ENCODE results near the gene PCDHGC3. TPM values are rescaled to one million over a fixed set of nuclear protein-coding genes. Genes with fewer than 3 reads are reported as not detected.

The PCDHGC3 gene
- total RNA-seq, 2 experiments from 2014 or later = not detected

- Mint-ChIP-seq H3K4me1 (ENCODE audit: low read depth) (peaks cover 12% of the 10 kb centered on the region), H3K9me3 (no peaks in the 10 kb centered on the region), H3K27me3 (peaks cover 81% of the 10 kb centered on the region), H3K4me3 (no peak overlapping the region), H3K36me3 (no peaks in the 10 kb centered on the region), H3K27ac (no peak overlapping the region)
- ChIA-PET POLR2A (no interaction called here), CTCF (interaction anchor here (1.0 kb wide), 1 partner anchor 117 kb away, joined by 3 read pairs; the partner anchor contains the start of gene PCDHGB3)
- intact Hi-C loops (cut with micrococcal nuclease) = no loop called here
- DNase-seq = no peak
Measured at GRCh38 chr5:141487131-141487530, 11.4 kb downstream of the PCDHGC3 start.

GRCh38 chr5:141488591-141489561, 13.1 kb downstream of the PCDHGC3 start, which contains the start of gene PCDHGC5:
TSS of gene PCDHGC5 (plus strand) at chr5:141489081. CDS start at chr5:141489241, 160 bp downstream.
- ChIA-PET CTCF (no interaction called here), POLR2A (no interaction called here)
- H3K9me3 Mint-ChIP-seq = no peaks in the 10 kb centered on the region
- intact Hi-C loops (cut with micrococcal nuclease) = no loop called here
- peaks cover 17% of the 10 kb centered on the region for H3K4me1 Mint-ChIP-seq (ENCODE audit: low read depth)
- no peaks in the 10 kb centered on the region for H3K36me3 Mint-ChIP-seq
- no peak within 1 kb of the TSS for H3K4me3 Mint-ChIP-seq
- H3K27ac Mint-ChIP-seq = no peak within 1 kb of the TSS
- no peak for DNase-seq
- H3K27me3 Mint-ChIP-seq = peaks cover 78% of the 10 kb centered on the region

- Mint-ChIP-seq H3K27ac (no peak overlapping the region), H3K4me3 (no peak overlapping the region), H3K4me1 (ENCODE audit: low read depth) (peaks cover 14% of the 10 kb centered on the region), H3K36me3 (no peaks in the 10 kb centered on the region), H3K9me3 (no peaks in the 10 kb centered on the region), H3K27me3 (peaks cover 81% of the 10 kb centered on the region)
- ChIA-PET POLR2A (no interaction called here), CTCF (no interaction called here)
- DNase-seq = no peak
- intact Hi-C loops (cut with micrococcal nuclease) = no loop called here
Measured at GRCh38 chr5:141489841-141490240, 14.1 kb downstream of the PCDHGC3 start.

- Mint-ChIP-seq H3K9me3 (no peaks in the 10 kb centered on the region), H3K4me1 (ENCODE audit: low read depth) (peaks cover 10% of the 10 kb centered on the region), H3K27ac (no peak overlapping the region), H3K27me3 (peaks cover 78% of the 10 kb centered on the region), H3K36me3 (no peaks in the 10 kb centered on the region), H3K4me3 (no peak overlapping the region)
- POLR2A ChIA-PET = no interaction called here
- DNase-seq = no peak
- intact Hi-C loops (cut with micrococcal nuclease) = no loop called here
- CTCF ChIA-PET = no interaction called here
Measured at GRCh38 chr5:141490271-141490670, 14.5 kb downstream of the PCDHGC3 start.

- H3K4me1 Mint-ChIP-seq (ENCODE audit: low read depth) = peaks cover 12% of the 10 kb centered on the region
- H3K9me3 Mint-ChIP-seq = no peaks in the 10 kb centered on the region
- H3K27ac Mint-ChIP-seq = no peak overlapping the region
- no peaks in the 10 kb centered on the region for H3K36me3 Mint-ChIP-seq
- intact Hi-C loops (cut with micrococcal nuclease) = no loop called here
- no peak for DNase-seq
- POLR2A ChIA-PET = no interaction called here
- peaks cover 78% of the 10 kb centered on the region for H3K27me3 Mint-ChIP-seq
- CTCF ChIA-PET = interaction anchor here (3.1 kb wide), 1 partner anchor 22 kb away, joined by 16 read pairs; no protein-coding TSS in a partner anchor
- H3K4me3 Mint-ChIP-seq = no peak overlapping the region
Measured at GRCh38 chr5:141490771-141491170, 15.0 kb downstream of the PCDHGC3 start.

- POLR2A ChIA-PET = no interaction called here
- CTCF ChIA-PET = interaction anchor here (1.5 to 3.1 kb wide), 3 partner anchors 15 to 70 kb away, joined by 4 to 16 read pairs (median 6); no protein-coding TSS in a partner anchor
- no peak overlapping the region for H3K27ac Mint-ChIP-seq
Measured at GRCh38 chr5:141491323-141492167, 15.8 kb downstream of the PCDHGC3 start.

GRCh38 chr5:141492168-141492885, 16.6 kb downstream of the PCDHGC3 start:
- peaks cover 70% of the 10 kb centered on the region for H3K27me3 Mint-ChIP-seq
- H3K36me3 Mint-ChIP-seq = no peaks in the 10 kb centered on the region
- H3K9me3 Mint-ChIP-seq = no peaks in the 10 kb centered on the region
- ChIA-PET CTCF (interaction anchor here (0.9 to 3.1 kb wide), 8 partner anchors 8 to 84 kb away, joined by 3 to 16 read pairs (median 4); partner anchors contain the start of genes PCDHGA10, PCDHGA12 and PCDHGB6), POLR2A (no interaction called here)
- H3K4me3 Mint-ChIP-seq = peak overlapping the region; percentile 60
- peaks cover 12% of the 10 kb centered on the region for H3K4me1 Mint-ChIP-seq (ENCODE audit: low read depth)
- no peak overlapping the region for H3K27ac Mint-ChIP-seq
- DNase-seq = peak; percentile 30
- intact Hi-C loops (cut with micrococcal nuclease) = no loop called here

More at GRCh38 chr5:141491323-141492167, 15.8 kb downstream of the PCDHGC3 start:
- Mint-ChIP-seq H3K4me3 (peak overlapping the region; percentile 60), H3K4me1 (ENCODE audit: low read depth) (peaks cover 12% of the 10 kb centered on the region), H3K36me3 (no peaks in the 10 kb centered on the region), H3K27me3 (peaks cover 76% of the 10 kb centered on the region), H3K9me3 (no peaks in the 10 kb centered on the region)
- DNase-seq = no peak
- intact Hi-C loops (cut with micrococcal nuclease) = no loop called here

GRCh38 chr5:141493500-141494422, 18.0 kb downstream of the PCDHGC3 start:
- peaks cover 12% of the 10 kb centered on the region for H3K4me1 Mint-ChIP-seq (ENCODE audit: low read depth)
- no peaks in the 10 kb centered on the region for H3K9me3 Mint-ChIP-seq
- H3K27me3 Mint-ChIP-seq = peaks cover 64% of the 10 kb centered on the region
- POLR2A ChIA-PET = no interaction called here
- CTCF ChIA-PET = interaction anchor here (0.7 to 3.1 kb wide), 11 partner anchors 10 to 409 kb away, joined by 3 to 16 read pairs (median 4); partner anchors contain the start of genes PCDHGA10 and PCDHGA12
- no peak overlapping the region for H3K4me3 Mint-ChIP-seq
- no peaks in the 10 kb centered on the region for H3K36me3 Mint-ChIP-seq
- intact Hi-C loops (cut with micrococcal nuclease) = no loop called here
- DNase-seq = no peak
- H3K27ac Mint-ChIP-seq = no peak overlapping the region

- ChIA-PET CTCF (interaction anchor here (0.6 to 3.1 kb wide), 4 partner anchors 16 to 82 kb away, joined by 3 to 14 read pairs (median 5); partner anchors contain the start of gene PCDHGA10), POLR2A (no interaction called here)
- H3K36me3 Mint-ChIP-seq = no peaks in the 10 kb centered on the region
- peaks cover 12% of the 10 kb centered on the region for H3K4me1 Mint-ChIP-seq (ENCODE audit: low read depth)
- H3K9me3 Mint-ChIP-seq = no peaks in the 10 kb centered on the region
- peaks cover 58% of the 10 kb centered on the region for H3K27me3 Mint-ChIP-seq
- intact Hi-C loops (cut with micrococcal nuclease) = no loop called here
- no peak overlapping the region for H3K4me3 Mint-ChIP-seq
- DNase-seq = no peak
- no peak overlapping the region for H3K27ac Mint-ChIP-seq
Measured at GRCh38 chr5:141494761-141495452, 19.1 kb downstream of the PCDHGC3 start.

GRCh38 chr5:141495453-141495811, 19.7 kb downstream of the PCDHGC3 start:
- ChIA-PET CTCF (interaction anchor here (0.6 to 3.1 kb wide), 4 partner anchors 17 to 82 kb away, joined by 3 to 14 read pairs (median 5); partner anchors contain the start of gene PCDHGA10), POLR2A (no interaction called here)
- Mint-ChIP-seq H3K4me1 (ENCODE audit: low read depth) (peaks cover 12% of the 10 kb centered on the region), H3K36me3 (no peaks in the 10 kb centered on the region), H3K4me3 (no peak overlapping the region), H3K27ac (no peak overlapping the region), H3K27me3 (peaks cover 53% of the 10 kb centered on the region), H3K9me3 (no peaks in the 10 kb centered on the region)
- intact Hi-C loops (cut with micrococcal nuclease) = no loop called here
- DNase-seq = no peak
